Measurements from ENCODE around the gene TEAD3.

DNA sequence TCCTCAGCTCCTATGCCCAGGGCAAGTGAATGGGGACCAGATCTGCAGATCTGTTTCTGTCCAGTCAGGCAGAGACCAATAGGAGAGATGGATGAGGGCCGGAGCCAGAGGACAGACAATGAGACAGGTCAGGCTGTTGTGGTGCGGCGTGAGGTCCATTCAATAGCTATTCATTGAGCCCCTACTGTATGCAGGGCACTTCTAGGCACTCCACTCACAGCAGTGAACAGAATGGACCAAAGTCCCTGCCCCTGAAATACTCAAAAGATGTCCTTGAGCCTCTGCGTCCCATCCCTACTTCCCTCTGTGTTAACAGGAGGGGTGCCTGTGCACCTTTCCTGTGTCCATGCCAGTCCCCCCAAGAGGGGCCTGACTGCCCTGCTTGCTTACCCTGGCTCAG lies 24.4 kb upstream of the TEAD3 start:
- TF ChIP-seq CTCF (IDR thresholded peaks at IDR 0.05; ENCODE audit: insufficient read depth, low read depth, low read length), result no peak
- TF ChIP-seq EZH2 (IDR thresholded peaks at IDR 0.05; ENCODE audit: insufficient read depth, low read length), result no peak

Data from astrocyte (in vitro differentiated cells and primary cell).